ENCODE data around the gene RABGEF1. TPM values are rescaled to one million over a fixed set of nuclear protein-coding genes. Genes with fewer than 3 reads are reported as not detected.

The RABGEF1 gene
- polyA plus RNA-seq, 3 donors = 30.4 to 39.0 (median 32.6) TPM

Other genes starting within 250 kb of the RABGEF1 start
- gene KCTD7, start 111.9 kb upstream of the RABGEF1 start, polyA plus RNA-seq (ENCODE audit: insufficient read length in 3 of 3) = 10 to 100 TPM; 22.5 to 24.8 (median 23.8) TPM
- gene TMEM248, start 180.5 kb downstream of the RABGEF1 start, polyA plus RNA-seq (ENCODE audit: insufficient read length in 3 of 3) = 10 to 100 TPM; 67.5 to 75.5 (median 75.3) TPM